DLD1 (cell line): Measurements from ENCODE around the gene HADHA.
"Not testable (repeated sequence)": the region's sequence is repeated elsewhere in the genome, so short reads cannot be mapped to it uniquely, and the experiment has no call there.

Experiments
- in situ Hi-C: cut with HindIII; loops from 2 replicates; pipeline ENCODE4 v1.10.0; 2017; ENCODE audit warnings: low sequenced_read_pairs

The HADHA gene

DNA sequence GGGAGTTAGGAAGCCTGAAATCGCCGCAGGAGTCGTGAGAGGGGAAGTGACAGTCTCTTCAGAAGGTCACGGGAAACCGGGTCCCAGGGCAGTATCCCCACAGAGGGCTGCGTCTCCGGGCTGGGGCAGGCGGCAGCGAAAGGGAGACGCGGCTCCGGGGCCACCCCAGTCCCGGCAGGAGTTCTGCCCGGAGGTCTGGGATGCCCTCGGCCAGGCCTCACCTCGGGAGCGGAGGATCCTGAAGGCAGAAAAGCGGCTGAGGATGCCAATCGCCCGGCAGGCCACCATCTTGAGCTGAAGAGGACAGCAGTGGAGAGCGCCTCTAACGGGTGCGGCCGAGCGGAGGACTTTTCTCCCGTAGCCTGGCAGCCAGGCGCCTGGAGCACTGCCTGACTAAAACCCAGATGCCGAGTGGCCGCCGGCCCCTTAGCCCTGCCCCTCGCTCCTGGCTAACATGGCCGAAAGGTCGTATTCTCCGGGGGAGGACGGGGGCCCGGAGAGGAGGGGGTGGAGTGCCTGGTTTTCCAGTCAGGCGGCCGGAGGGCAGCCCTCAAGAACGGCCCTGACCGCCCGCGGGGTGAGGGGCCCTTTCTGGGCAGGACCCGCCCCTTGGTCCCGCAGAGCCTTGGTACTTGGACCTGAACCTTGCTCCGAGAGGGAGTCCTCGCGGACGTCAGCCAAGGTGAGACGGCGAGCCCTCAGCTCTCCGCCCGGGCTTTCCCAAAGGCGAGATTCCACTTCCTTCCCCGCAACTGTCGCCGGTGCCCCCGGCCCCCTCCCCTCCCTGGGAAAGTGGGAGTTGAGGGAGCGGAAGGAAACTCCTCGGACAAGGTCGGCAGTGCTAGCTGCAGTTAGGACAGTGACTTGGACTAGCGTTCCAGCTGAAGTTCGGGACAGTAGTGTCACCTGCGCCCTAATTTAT, at the start of gene HADHA, which contains the start of gene HADHB:
Gene HADHA (minus strand): TSS at position 324 of the 922 bp plus-strand sequence. CDS start 36 bp downstream, at position 288.
Gene HADHB (plus strand): TSS at position 631 of the 922 bp plus-strand sequence. CDS start 9,316 bp downstream, outside the sequence.
- in situ Hi-C loops: no loop called here

DNA sequence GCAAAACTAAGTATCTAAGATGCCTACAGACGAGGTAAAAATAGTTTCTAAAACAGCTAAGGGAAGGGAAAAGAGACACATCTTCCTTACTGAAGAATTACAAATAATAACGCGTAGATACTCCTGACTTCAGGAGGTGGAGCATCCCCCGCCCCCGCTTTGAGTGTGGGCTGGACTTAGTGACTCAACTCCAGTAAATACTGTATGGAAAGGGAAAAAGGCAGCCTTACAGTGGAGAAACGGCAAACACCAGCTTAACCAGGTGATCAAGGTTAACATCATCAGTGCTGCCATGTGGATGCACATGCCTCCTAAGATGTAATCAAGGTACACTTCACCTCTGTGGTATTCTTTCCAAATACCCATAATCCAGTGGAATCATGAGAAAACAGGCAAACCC, 48.2 kb upstream of the HADHA start:
- in situ Hi-C loops: no loop called here

DNA sequence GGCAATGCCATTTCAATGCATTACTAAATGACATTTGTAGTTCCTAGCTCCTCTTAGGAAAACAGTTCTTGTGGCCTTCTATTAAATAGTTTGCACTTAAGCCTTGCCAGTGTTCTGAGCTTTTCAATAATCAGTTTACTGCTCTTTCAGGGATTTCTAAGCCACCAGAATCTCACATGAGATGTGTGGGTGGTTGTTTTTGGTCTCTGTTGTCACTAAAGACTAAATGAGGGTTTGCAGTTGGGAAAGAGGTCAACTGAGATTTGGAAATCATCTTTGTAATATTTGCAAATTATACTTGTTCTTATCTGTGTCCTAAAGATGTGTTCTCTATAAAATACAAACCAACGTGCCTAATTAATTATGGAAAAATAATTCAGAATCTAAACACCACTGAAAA, 45.6 kb upstream of the HADHA start:
- in situ Hi-C loops: no loop called here

DNA sequence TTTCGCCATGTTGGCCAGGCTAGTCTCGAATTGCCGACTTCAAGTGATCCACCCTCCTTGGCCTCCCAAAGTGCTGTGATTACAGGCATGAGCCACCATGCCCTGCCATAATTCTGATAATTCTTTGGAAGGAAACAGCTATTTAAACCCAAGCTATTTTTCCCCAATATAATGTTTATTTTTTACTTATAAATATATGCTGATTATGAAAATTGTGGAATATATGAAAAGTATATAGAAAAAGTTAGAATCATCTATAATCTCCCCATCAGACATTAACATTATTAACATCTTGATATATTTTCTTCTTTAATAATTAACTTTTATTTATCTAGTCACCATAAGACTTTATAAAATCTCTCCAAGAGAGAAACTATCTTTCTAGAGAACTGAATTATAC, 41.5 kb upstream of the HADHA start:
- in situ Hi-C loops: no loop called here

- in situ Hi-C loops: no loop called here
These were observed 39.7 kb upstream of the HADHA start for GRCh38 chr2:26284132-26284531.

- in situ Hi-C loops: no loop called here
These were observed 39.2 kb upstream of the HADHA start for GRCh38 chr2:26283606-26284005.

- in situ Hi-C loops: no loop called here
These were observed 36.8 kb upstream of the HADHA start for GRCh38 chr2:26281226-26281625.

DNA sequence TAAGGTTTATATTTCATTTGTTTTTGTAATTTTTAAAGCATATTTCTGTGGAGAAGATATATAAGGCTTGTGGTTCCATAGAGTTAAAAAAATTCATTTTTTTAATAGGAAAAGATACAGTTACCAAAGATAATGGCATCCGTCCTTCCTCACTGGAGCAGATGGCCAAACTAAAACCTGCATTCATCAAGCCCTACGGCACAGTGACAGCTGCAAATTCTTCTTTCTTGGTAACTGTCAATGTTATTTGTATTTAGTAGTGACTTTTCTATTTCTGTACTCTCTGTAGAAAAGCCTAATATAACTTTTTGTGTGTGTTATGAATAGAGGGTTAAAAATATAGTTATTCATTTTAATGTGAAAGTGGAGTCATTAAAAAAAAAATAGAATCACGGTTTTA, 35.5 kb upstream of the HADHA start:
- in situ Hi-C loops: no loop called here

DNA sequence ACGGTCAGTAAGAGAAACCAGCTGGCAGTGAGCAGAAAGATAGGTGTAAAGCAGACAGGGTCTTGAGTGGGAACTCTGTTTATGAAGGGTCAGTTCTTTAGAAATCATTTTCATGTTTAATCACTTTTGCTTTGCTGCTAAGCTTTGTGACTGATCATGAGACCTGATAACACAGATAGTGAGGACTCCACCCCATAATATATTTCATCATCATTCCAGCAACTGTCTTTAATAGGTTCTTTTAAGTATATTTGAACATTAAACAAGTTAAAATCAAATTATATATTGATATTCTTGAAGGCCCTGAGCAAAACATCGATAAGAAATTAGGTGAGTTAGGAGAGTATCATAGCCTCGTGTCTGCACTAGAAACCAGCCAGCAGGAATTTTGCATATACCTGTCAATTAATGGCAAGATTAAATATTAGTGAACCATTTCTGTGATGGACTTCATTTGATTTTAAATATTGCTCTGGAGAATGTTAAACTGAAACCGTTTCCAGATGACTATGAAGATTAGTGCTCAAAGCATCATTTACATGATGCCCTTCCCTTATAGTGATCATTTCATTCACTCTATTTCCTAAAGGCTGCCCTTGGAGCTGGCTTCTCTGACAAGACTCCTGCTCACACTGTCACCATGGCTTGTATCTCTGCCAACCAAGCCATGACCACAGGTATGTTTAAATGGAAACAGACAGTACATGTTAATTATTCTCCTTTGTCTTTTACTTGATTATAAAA, 32.2 kb upstream of the HADHA start:
- in situ Hi-C loops: no loop called here

- in situ Hi-C loops: no loop called here
These were observed 29.7 kb upstream of the HADHA start for GRCh38 chr2:26274058-26274613.

DNA sequence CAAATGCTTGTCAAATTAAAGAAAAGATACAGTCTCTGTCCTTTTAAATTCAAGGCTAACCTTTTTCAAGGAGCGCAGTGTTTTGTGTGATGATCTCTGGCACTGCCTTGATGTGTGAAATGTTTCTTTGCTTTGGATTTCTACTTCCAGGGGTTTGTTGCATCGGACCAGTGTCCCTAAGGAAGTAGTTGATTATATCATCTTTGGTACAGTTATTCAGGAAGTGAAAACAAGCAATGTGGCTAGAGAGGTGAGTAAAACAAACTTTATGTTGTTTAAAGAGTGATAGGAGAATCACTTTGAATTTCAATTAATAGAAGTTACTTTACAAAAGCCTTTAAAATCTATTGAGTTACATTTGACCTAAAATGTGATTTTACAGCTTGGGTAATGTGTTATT, 29.1 kb upstream of the HADHA start:
- in situ Hi-C loops: no loop called here

- in situ Hi-C loops: no loop called here
These were observed 25.9 kb upstream of the HADHA start for GRCh38 chr2:26270373-26270772.

DNA sequence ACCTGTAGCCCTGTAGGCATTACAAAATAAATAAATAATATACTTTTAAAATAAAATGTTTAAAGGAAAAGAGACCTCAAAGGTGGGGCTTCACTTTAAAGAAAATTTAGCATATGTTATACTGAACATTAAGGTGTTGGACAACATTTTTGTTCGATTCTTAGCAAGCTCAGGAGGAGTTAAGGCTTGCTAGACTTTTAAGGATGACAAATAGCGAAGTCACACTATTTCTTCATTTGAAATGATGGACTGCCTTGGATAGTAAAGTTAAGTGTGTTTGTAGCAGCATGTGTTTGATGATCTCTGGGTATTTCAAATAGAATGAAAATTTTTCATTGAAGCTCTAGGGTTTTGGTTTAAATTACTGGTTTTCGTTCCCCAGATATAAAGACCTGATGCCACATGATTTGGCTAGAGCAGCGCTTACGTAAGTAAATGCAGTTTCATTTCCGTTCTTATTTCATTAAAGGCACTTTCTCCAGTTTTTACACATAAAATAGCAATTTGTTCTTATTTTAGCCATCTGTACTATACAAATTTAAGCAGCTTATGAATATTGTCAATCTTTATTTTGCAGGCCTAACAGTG, 25.2 kb upstream of the HADHA start:
- in situ Hi-C loops: no loop called here

DNA sequence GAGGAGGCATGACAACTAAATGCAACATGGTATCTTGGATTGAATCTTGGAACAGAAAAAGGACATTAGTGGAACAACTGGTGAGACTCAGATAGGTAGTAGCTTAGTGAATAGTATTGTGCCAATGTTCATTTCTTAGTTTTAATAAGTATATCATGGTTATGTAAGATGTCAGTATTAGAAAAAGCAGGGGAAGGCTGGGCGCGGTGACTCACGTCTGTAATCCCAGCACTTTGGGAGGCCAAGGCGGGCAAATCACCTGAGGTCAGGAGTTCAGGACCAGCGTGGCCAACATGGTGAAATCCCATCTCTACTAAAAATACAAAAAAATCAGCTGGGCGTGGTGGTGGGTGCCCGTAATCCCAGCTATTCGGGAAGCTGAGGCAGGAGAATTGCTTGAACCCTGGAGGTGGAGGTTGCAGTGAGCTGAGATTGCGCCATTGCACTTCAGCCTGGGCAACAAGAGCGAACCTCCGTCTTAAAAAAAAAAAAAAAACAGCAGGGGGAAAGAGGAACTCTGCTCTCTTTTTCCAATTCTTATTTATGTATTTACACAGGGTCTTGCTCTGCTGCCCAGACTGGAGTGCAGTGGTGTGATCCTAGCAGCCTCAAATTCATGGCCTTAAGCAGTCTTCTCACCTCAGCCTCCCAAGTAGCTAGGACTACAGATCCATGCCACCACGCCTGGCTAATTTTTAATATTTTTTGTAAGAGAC, 24.4 kb upstream of the HADHA start:
- in situ Hi-C loops: not testable (repeated sequence)

DNA sequence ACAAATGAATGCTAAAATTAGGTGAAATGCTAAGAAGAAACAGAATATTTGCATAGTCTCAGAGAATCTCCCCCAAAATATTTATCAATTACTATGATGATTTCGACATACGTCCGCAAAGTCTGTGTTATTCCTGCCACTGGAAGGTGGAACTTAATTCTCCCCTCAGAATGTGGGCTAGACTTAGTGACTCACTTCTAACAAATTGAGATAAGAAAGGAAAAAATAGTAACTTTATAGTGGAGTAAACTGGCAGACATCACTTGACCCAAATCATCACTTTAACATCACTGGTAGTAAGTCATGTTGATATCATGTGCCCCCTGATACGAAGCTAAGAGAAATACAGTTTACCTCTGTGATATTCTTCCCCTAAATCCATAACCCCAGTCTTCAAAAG, 23.8 kb upstream of the HADHA start:
- in situ Hi-C loops: no loop called here

- in situ Hi-C loops: not testable (repeated sequence)
These were observed 14.4 kb upstream of the HADHA start for GRCh38 chr2:26258836-26259235.

- in situ Hi-C loops: no loop called here
These were observed 11.4 kb upstream of the HADHA start for GRCh38 chr2:26255759-26256384.

GRCh38 chr2:26251893-26252292, 7.5 kb upstream of the HADHA start:
- in situ Hi-C loops: no loop called here

DNA sequence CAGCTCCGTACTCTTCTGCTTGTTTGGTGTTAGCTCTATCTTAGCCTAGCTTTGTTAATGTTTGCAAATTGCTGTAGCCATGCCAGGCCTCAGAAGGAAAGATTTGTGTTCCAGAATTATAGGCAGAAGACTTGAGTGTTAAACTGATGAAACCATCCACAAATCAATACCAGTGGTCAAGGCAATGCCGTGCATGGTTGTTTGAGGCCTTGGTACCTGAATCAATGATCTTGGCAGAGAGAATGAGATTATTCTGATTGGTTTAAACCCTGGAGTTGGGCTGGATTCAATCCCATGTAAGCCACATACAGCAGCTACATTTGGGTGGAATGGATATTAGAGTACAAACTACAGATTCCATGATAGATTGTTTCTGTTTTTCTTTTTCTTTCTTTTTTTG, 5.2 kb upstream of the HADHA start:
- in situ Hi-C loops: no loop called here

DNA sequence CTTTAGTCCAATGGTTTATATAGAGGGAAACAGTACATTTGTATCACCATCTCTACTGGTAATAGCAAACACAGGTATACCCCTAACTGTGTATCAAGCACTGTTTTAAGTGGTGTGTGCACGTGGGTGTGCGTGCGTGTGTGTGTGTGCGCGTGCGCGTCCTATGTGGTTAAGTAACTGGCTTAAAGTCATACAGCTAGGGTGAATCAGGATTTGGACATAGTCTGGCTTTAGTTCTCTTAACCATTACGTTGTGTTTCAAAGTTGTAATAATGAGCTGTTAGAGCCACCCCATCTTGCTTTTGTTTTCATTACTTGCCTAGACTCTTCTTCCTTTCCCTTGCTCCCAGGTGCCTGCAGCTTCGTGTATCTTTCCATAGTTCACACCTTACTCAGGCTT, 2.4 kb upstream of the HADHA start:
- in situ Hi-C loops: no loop called here
